Calu3 (cell line): ENCODE measurements around the gene ASPN. TPM values are rescaled to one million over a fixed set of nuclear protein-coding genes. Genes with fewer than 3 reads are reported as not detected.

Source experiments
- BruUV-seq: library from RNA; stranded (reverse); fragments of 400-500 nt; replicated peaks from 2 replicates; lab custom pipeline; 2021; lab: Mats Ljungman, UMichigan
- CTCF ChIA-PET: fragments of 300-600 bp; sonication (Branson Sonifier 250); formaldehyde crosslinking; loops from one replicate; lab custom pipeline; 2022; ENCODE audit warnings: antibody characterized with exemption; lab: Charles Lee
- DNase-seq: peaks from one replicate; pipeline ENCODE4 v3.0.0; 2022
- H3K27ac Mint-ChIP-seq: one replicate; pipeline ENCODE4 v1.8.0; 2022; ENCODE audit warnings: mixed read lengths; ENCODE audit not compliant: unreplicated experiment
- H3K27me3 Mint-ChIP-seq: one replicate; pipeline ENCODE4 v1.8.0; 2022; ENCODE audit warnings: mixed read lengths; ENCODE audit not compliant: unreplicated experiment
- H3K36me3 Mint-ChIP-seq: one replicate; pipeline ENCODE4 v1.8.0; 2022; ENCODE audit warnings: mild to moderate bottlenecking, moderate library complexity, mixed read lengths; ENCODE audit not compliant: insufficient read depth, unreplicated experiment
- H3K4me1 Mint-ChIP-seq: one replicate; pipeline ENCODE4 v1.8.0; 2022; ENCODE audit warnings: mild to moderate bottlenecking, low read depth, mixed read lengths; ENCODE audit not compliant: unreplicated experiment
- H3K4me3 Mint-ChIP-seq: one replicate; pipeline ENCODE4 v1.8.0; 2022; ENCODE audit warnings: mild to moderate bottlenecking, low read depth, moderate library complexity, mixed read lengths; ENCODE audit not compliant: unreplicated experiment
- H3K9me3 Mint-ChIP-seq: one replicate; pipeline ENCODE4 v1.8.0; 2022; ENCODE audit warnings: low read depth, mixed read lengths; ENCODE audit not compliant: unreplicated experiment
- intact Hi-C: fragments of 100-400 bp; cut with micrococcal nuclease; formaldehyde crosslinking; loops from one replicate; pipeline ENCODE4 v1.10.0; 2022; ENCODE audit not compliant: unreplicated experiment
- total RNA-seq: library from RNA; stranded (reverse); gene quantifications from 2 replicates; pipeline ENCODE4 v1.2.3, GENCODE V29; 2022
- TF ChIP-seq, protein P1 (sequence below): fragments of 200-600 bp; IDR thresholded peaks from one replicate; pipeline ENCODE4 v1.8.0; 2022; ENCODE audit warnings: antibody characterized with exemption; ENCODE audit not compliant: unreplicated experiment

Gene ASPN
- total RNA-seq, 1 experiment from 2014 or later: not detected

DNA sequence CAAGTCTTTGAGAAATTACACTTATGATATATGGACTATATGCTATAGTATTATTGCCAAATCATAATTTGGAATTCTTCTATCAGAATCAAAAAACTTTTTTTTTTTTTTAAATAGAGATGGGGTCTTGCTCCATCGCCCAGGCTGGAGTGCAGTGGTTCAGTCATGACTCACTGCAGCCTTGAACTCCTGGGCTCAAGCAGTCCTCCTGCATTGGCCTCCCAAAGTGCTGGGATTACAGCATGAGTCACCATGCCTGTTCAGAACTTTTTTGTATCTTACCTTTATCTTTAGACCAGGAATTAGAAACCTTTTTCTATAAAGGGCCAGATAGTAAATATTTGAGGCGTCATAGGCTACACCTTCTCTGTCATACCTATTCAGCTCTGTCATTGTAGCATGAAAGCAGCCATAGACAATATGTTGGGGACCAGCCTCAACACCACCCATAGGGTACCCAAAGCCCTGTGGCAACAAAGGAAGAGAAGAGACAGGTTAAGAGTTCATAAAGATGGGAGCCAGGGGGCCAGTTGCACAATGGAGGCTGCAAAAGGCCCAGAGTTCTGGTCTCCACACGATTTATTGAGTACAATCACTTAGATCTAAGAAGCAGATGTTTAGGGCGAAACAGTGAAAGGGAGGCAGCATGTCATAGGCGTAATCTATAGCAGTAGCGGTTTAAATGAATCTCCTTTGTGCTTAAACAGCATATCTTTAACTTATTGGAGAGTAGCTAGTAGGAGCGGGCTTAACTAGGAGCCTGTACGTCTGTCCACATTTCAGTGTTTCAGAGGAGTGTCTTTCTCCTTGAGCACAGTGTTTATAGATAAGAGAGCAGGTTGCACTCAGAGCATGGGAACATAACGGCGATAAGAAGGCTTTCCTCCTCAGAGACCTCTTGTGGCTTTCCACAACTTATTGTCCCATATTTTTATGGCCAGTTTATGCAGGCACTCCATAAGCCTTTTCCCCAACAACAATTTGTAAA lies 41.0 kb upstream of the ASPN start:
- intact Hi-C loops: no loop called here
- no peak for DNase-seq
- TF ChIP-seq, protein P1, sequence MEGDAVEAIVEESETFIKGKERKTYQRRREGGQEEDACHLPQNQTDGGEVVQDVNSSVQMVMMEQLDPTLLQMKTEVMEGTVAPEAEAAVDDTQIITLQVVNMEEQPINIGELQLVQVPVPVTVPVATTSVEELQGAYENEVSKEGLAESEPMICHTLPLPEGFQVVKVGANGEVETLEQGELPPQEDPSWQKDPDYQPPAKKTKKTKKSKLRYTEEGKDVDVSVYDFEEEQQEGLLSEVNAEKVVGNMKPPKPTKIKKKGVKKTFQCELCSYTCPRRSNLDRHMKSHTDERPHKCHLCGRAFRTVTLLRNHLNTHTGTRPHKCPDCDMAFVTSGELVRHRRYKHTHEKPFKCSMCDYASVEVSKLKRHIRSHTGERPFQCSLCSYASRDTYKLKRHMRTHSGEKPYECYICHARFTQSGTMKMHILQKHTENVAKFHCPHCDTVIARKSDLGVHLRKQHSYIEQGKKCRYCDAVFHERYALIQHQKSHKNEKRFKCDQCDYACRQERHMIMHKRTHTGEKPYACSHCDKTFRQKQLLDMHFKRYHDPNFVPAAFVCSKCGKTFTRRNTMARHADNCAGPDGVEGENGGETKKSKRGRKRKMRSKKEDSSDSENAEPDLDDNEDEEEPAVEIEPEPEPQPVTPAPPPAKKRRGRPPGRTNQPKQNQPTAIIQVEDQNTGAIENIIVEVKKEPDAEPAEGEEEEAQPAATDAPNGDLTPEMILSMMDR: no peak
- CTCF ChIA-PET: no interaction called here
- Mint-ChIP-seq H3K4me3 (no peak overlapping the region), H3K36me3 (no peaks in the 10 kb centered on the region), H3K9me3 (no peaks in the 10 kb centered on the region), H3K4me1 (no peaks in the 10 kb centered on the region), H3K27ac (no peak overlapping the region), H3K27me3 (no peaks in the 10 kb centered on the region)
- BruUV-seq: no TSS peak

DNA sequence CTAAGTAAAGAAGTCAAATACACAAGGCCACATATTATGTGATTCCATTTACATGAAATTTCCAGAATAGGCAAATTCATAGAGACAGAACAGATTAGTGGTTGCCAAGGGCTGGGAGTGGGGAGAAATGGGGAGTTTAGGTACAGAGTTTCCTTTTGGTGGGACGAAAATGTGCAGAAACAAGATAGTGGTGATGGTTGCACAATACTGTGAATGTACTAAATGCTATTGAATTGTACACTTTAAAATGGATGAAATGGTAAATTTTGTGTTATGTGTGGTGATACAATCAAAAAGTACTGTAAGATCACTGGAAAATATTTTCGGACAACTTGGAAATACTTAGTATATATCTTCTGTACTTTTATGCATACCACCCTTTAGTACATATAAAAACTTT lies 38.5 kb upstream of the ASPN start:
- no peaks in the 10 kb centered on the region for H3K36me3 Mint-ChIP-seq
- H3K4me3 Mint-ChIP-seq: no peak overlapping the region
- intact Hi-C loops: no loop called here
- CTCF ChIA-PET: no interaction called here
- no peak for DNase-seq
- TF ChIP-seq, protein P1: no peak
- no peaks in the 10 kb centered on the region for H3K9me3 Mint-ChIP-seq
- no peaks in the 10 kb centered on the region for H3K27me3 Mint-ChIP-seq
- no TSS peak for BruUV-seq
- no peak overlapping the region for H3K27ac Mint-ChIP-seq
- no peaks in the 10 kb centered on the region for H3K4me1 Mint-ChIP-seq

DNA sequence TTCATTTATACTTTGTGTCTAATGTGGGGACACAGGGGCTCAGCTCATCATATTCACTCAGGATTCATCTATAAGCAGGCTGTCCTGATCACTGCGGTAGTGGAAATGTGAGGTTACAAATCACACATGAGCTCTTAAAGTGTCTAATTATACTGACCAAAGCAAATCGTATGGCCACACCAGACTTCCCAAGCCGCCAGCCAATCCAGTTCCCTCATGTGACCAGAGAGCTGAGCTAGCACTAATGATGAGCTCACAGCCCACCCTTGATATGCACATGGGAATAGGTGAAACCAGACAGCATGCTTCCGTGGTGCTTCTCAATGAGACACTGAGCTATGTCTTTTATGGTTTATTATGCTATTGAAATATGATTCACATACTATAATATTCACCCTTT lies 35.9 kb upstream of the ASPN start:
- Mint-ChIP-seq H3K4me3 (no peak overlapping the region), H3K27ac (no peak overlapping the region), H3K27me3 (no peaks in the 10 kb centered on the region), H3K4me1 (no peaks in the 10 kb centered on the region), H3K9me3 (no peaks in the 10 kb centered on the region), H3K36me3 (no peaks in the 10 kb centered on the region)
- no TSS peak for BruUV-seq
- CTCF ChIA-PET: no interaction called here
- TF ChIP-seq, protein P1: no peak
- intact Hi-C loops: no loop called here
- DNase-seq: no peak

DNA sequence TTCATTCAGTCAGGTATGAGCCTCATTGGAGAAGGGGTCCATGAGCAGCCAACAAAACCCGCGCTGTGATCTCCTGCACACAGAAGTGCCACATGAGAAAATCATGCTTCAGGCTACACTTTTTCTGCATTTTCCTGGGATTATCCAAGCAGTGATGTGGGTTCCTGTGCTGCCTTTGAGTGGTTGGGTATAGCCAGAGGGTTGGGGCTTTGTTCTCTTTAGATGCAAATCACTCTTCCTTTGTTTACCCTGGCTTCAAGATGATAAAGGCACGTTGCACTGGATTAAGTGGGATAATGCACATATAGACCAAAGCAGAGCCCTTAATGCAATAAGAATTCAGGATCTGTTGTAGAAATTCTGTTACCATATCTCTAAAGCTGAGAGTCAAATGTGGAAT lies 34.7 kb upstream of the ASPN start:
- Mint-ChIP-seq H3K4me3 (no peak overlapping the region), H3K4me1 (peaks cover 8% of the 10 kb centered on the region), H3K27ac (no peak overlapping the region), H3K9me3 (no peaks in the 10 kb centered on the region), H3K36me3 (no peaks in the 10 kb centered on the region), H3K27me3 (no peaks in the 10 kb centered on the region)
- TF ChIP-seq, protein P1: no peak
- intact Hi-C loops: no loop called here
- CTCF ChIA-PET: no interaction called here
- DNase-seq: no peak
- BruUV-seq: no TSS peak
